ENCODE data around the gene LRP10. TPM values are rescaled to one million over a fixed set of nuclear protein-coding genes. Genes with fewer than 3 reads are reported as not detected.

The LRP10 gene
- total RNA-seq (2021; ENCODE audit: unreplicated experiment) (42.7 TPM), Bru-seq, nascent RNA (percentile 73 among the genes with signal in this experiment), BruChase-seq, experiment 1, labeled RNA remaining after a 6-hour chase (percentile 95 among the genes with signal in this experiment), BruChase-seq, experiment 2, labeled RNA remaining after a 2-hour chase (percentile 86 among the genes with signal in this experiment)
- 61.8 and 77.1 TPM in 2 replicates for polyA plus RNA-seq (2012)
- long read RNA-seq, full-length matches to known transcripts: 27 of 67 reads
- long read RNA-seq, partial matches to known transcripts: 8 of 67 reads
- long read RNA-seq, other reads (novel, unspliced or antisense): 32 of 67 reads

GRCh38 chr14:22871224-22872032 lies at the start of gene LRP10:
LRP10 (plus strand) TSS chr14:22871740; CDS start chr14:22872304, 564 bp downstream.
- DNase-seq (ENCODE audit: low read depth, low spot score) (peak; percentile 85), ATAC-seq (peak; percentile 86)
- H3K4me1 ChIP-seq (ENCODE audit: control insufficient read depth in 1 of 2, insufficient read depth in 2 of 2, low read length in 2 of 2): peaks cover 14 to 28% of the 10 kb centered on the region in 2 experiments
- H3K36me3 ChIP-seq (ENCODE audit: control insufficient read depth in 1 of 2, insufficient read depth in 2 of 2, low read length in 2 of 2): peaks cover 3% of the 10 kb centered on the region in 2 experiments; a peak in 1 of 4 replicates
- H3K4me3 ChIP-seq (replicated peaks in 1 of 2; ENCODE audit: low read depth in 1 of 2, low read length in 2 of 2): peak within 1 kb of the TSS; percentile 71 to 89
- peak within 1 kb of the TSS; percentile 78 for H3K9ac ChIP-seq (ENCODE audit: low read length)
- ChIA-PET RAD21 (ENCODE audit: low non-redundant PET in 1 of 2, low total read pairs in 2 of 2, uncharacterized antibody in 2 of 2, unreplicated experiment in 2 of 2) (interaction anchor here (0.8 to 1.2 kb wide), 2 partner anchors 19 to 29 kb away, joined by 3 to 5 read pairs; no protein-coding TSS in a partner anchor), POLR2A (interaction anchor here (0.6 to 3.0 kb wide), 6 partner anchors 10 to 220 kb away, joined by 3 to 24 read pairs (median 4); partner anchors contain the start of genes RBM23 and REM2), CTCF (interaction anchor here (0.8 to 3.8 kb wide), 11 partner anchors 9 to 314 kb away, joined by 3 to 51 read pairs (median 5); partner anchors contain the start of gene REM2)
- peak within 1 kb of the TSS; percentile 82 for H3K4me2 ChIP-seq (ENCODE audit: low read length)
- no peaks in the 10 kb centered on the region for H3K9me3 ChIP-seq (ENCODE audit: control insufficient read depth in 1 of 2, insufficient read depth in 1 of 2, low read depth in 1 of 2, low read length in 2 of 2)
- intact Hi-C loops (cut with micrococcal nuclease): loop anchor here (1.0 to 5.0 kb wide), 3 partner anchors 15 to 46 kb away; partner anchors contain the start of gene RBM23
- no TSS peak for BruUV-seq (replicated peaks)
- H4K20me1 ChIP-seq (ENCODE audit: insufficient read depth): no peaks in the 10 kb centered on the region
- H3K27ac ChIP-seq (ENCODE audit: low read depth, low read length): peak within 1 kb of the TSS; percentile 98
- no peaks in the 10 kb centered on the region for H3K79me2 ChIP-seq (ENCODE audit: insufficient read depth, low read length)
- peak within 1 kb of the TSS; percentile 2 for H2AFZ ChIP-seq (ENCODE audit: low read depth, low read length, poor library complexity, severe bottlenecking)
- H3K9me2 ChIP-seq (ENCODE audit: insufficient read depth): no peaks in the 10 kb centered on the region
- TF ChIP-seq ZFX (IDR thresholded peaks at IDR 0.05) (peak; percentile 57), SRF (IDR thresholded peaks at IDR 0.05; ENCODE audit: low read depth) (peak; percentile 56; the same call in 1 of the 2 replicates), CEBPB (IDR thresholded peaks at IDR 0.05; ENCODE audit: low read depth) (no peak), SP1 (IDR thresholded peaks at IDR 0.05; ENCODE audit: low read depth) (peak; percentile 61), POLR2A (IDR thresholded peaks at IDR 0.05; ENCODE audit: borderline replicate concordance, extremely low read depth, insufficient read depth, insufficient read length) (peak; percentile 42), FOSL1 (IDR thresholded peaks at IDR 0.05; ENCODE audit: low read depth) (no peak), POLR2AphosphoS5 (IDR thresholded peaks at IDR 0.05; ENCODE audit: low read depth, low read length) (peak; percentile 68; the same call in 1 of the 2 replicates), ZBTB33 (IDR thresholded peaks at IDR 0.05; ENCODE audit: extremely low read depth, insufficient replicate concordance, low read length) (no peak), EZH2phosphoT487 (IDR thresholded peaks at IDR 0.05; ENCODE audit: borderline replicate concordance) (no peak), EGR1 (IDR thresholded peaks at IDR 0.05; ENCODE audit: low read depth) (peak; percentile 66), JUND (IDR thresholded peaks at IDR 0.05) (peak; percentile 37; the same call in 1 of the 2 replicates)
- H3K27me3 ChIP-seq (ENCODE audit: insufficient read depth, low read length): no peaks in the 10 kb centered on the region
